ENCODE measurements around the gene FGF18. TPM values are rescaled to one million over a fixed set of nuclear protein-coding genes. Genes with fewer than 3 reads are reported as not detected.

The FGF18 gene
- 0.46 to 0.62 TPM (median 0.55 TPM) in 5 replicates for total RNA-seq (2022; extraction: Qiagen RNA extraction)

GRCh38 chr5:171418982-171419687 is at the start of gene FGF18:
Gene FGF18 (plus strand): TSS chr5:171419647. CDS start chr5:171420200, 553 bp downstream.

GRCh38 chr5:171387345-171387969 is 32.0 kb upstream of the FGF18 start, which contains the start of gene NPM1:
Gene NPM1 (plus strand): TSS chr5:171387849. CDS start chr5:171387949, 100 bp downstream.

Other genes with a start within 250 kb of the FGF18 start
- gene TLX3, start 110.4 kb upstream of the FGF18 start, total RNA-seq (2022; extraction: Qiagen RNA extraction), result not detected in 5 replicates
- gene NPM1, start 31.8 kb upstream of the FGF18 start, total RNA-seq (2022; extraction: Qiagen RNA extraction), result 3,134 to 4,822 TPM (median 3,256 TPM) in 5 replicates